ENCODE results near the gene SLC6A1.

The SLC6A1 gene

GRCh38 chr3:10968401-10968800 lies 24.1 kb upstream of the SLC6A1 start:
- no peak for DNase-seq (ENCODE audit: low read depth)
- no peak for TF ChIP-seq CTCF (IDR thresholded peaks at IDR 0.05; ENCODE audit: insufficient read depth, low read depth, low read length, missing control alignments)
- H3K4me3 ChIP-seq (ENCODE audit: low read depth, low read length), result no peak overlapping the region

- H3K4me3 ChIP-seq (ENCODE audit: low read depth, low read length), result no peak overlapping the region
- DNase-seq (ENCODE audit: low read depth), result no peak
- no peak for TF ChIP-seq CTCF (IDR thresholded peaks at IDR 0.05; ENCODE audit: insufficient read depth, low read depth, low read length, missing control alignments)
Observed at GRCh38 chr3:10970306-10970960, 22.1 kb upstream of the SLC6A1 start.

GRCh38 chr3:10972072-10972782 lies 20.3 kb upstream of the SLC6A1 start:
- no peak for TF ChIP-seq CTCF (IDR thresholded peaks at IDR 0.05; ENCODE audit: insufficient read depth, low read depth, low read length, missing control alignments)
- no peak overlapping the region for H3K4me3 ChIP-seq (ENCODE audit: low read depth, low read length)
- no peak for DNase-seq (ENCODE audit: low read depth)

GRCh38 chr3:10973046-10973595 lies 19.4 kb upstream of the SLC6A1 start:
- H3K4me3 ChIP-seq (ENCODE audit: low read depth, low read length), result no peak overlapping the region
- no peak for TF ChIP-seq CTCF (IDR thresholded peaks at IDR 0.05; ENCODE audit: insufficient read depth, low read depth, low read length, missing control alignments)
- no peak for DNase-seq (ENCODE audit: low read depth)

GRCh38 chr3:10974131-10974530 lies 18.4 kb upstream of the SLC6A1 start:
- H3K4me3 ChIP-seq (ENCODE audit: low read depth, low read length), result no peak overlapping the region
- no peak for DNase-seq (ENCODE audit: low read depth)
- TF ChIP-seq CTCF (IDR thresholded peaks at IDR 0.05; ENCODE audit: insufficient read depth, low read depth, low read length, missing control alignments), result no peak

- no peak for DNase-seq (ENCODE audit: low read depth)
- TF ChIP-seq CTCF (IDR thresholded peaks at IDR 0.05; ENCODE audit: insufficient read depth, low read depth, low read length, missing control alignments), result no peak
- no peak overlapping the region for H3K4me3 ChIP-seq (ENCODE audit: low read depth, low read length)
Observed at GRCh38 chr3:10974746-10975375, 17.7 kb upstream of the SLC6A1 start.

All from GM12865 (cell line).